Activated CD4-positive, alpha-beta memory T cell treated with anti-CD3 and anti-CD28 coated beads, Interleukin-2, amount 10 ng/mL, durations not matched to agents 7 days and 5 days (primary cell): ENCODE measurements around the gene MSANTD4. TPM values are rescaled to one million over a fixed set of nuclear protein-coding genes. Genes with fewer than 3 reads are reported as not detected.
"Not testable (repeated sequence)": the region's sequence is repeated elsewhere in the genome, so short reads cannot be mapped to it uniquely, and the experiment has no call there.

Source experiments
- CTCF ChIA-PET: fragments of 350-600 bp; sonication (Branson Sonifier 250); formaldehyde crosslinking; loops from one replicate; lab custom pipeline; 2021; ENCODE audit warnings: antibody characterized with exemption, inconsistent platforms; lab: Charles Lee
- POLR2A ChIA-PET: fragments of 350-600 bp; sonication (Branson Sonifier 250); formaldehyde crosslinking; loops from one replicate; lab custom pipeline; 2021; ENCODE audit warnings: antibody characterized with exemption; lab: Charles Lee
- DNase-seq: peaks from one replicate; pipeline ENCODE4 v3.0.0-alpha.2; 2020
- H3K27ac Mint-ChIP-seq: one replicate; pipeline ENCODE4 v1.8.0; 2021; ENCODE audit warnings: mild to moderate bottlenecking, mixed read lengths
- H3K27me3 Mint-ChIP-seq: one replicate; pipeline ENCODE4 v1.8.0; 2021; ENCODE audit warnings: mixed read lengths
- H3K36me3 Mint-ChIP-seq: one replicate; pipeline ENCODE4 v1.8.0; 2021; ENCODE audit warnings: low read depth, mixed read lengths
- H3K4me1 Mint-ChIP-seq: one replicate; pipeline ENCODE4 v1.8.0; 2021; ENCODE audit warnings: mixed read lengths
- H3K4me3 Mint-ChIP-seq: one replicate; pipeline ENCODE4 v1.8.0; 2021; ENCODE audit warnings: mild to moderate bottlenecking, mixed read lengths
- H3K9me3 Mint-ChIP-seq: one replicate; pipeline ENCODE4 v1.8.0; 2021; ENCODE audit warnings: mixed read lengths
- total RNA-seq, 2 experiments: library from RNA; stranded (reverse); gene quantifications; one replicate each; pipeline ENCODE4 v1.2.3, GENCODE V29; 2021

Gene MSANTD4
- total RNA-seq, 2 experiments from 2014 or later, result 14.7 to 16.7 TPM

- H3K9me3 Mint-ChIP-seq, result no peaks in the 10 kb centered on the region
- H3K4me1 Mint-ChIP-seq, result peaks cover 13% of the 10 kb centered on the region
- H3K27me3 Mint-ChIP-seq, result peaks cover 3% of the 10 kb centered on the region
- CTCF ChIA-PET, result interaction anchor here (1.5 kb wide), 1 partner anchor 44 kb away, joined by 4 read pairs; the partner anchor contains the start of genes AASDHPPT and KBTBD3
- POLR2A ChIA-PET, result no interaction called here
- H3K27ac Mint-ChIP-seq, result no peak overlapping the region
- H3K36me3 Mint-ChIP-seq, result no peaks in the 10 kb centered on the region
- no peak for DNase-seq
- no peak overlapping the region for H3K4me3 Mint-ChIP-seq
These were observed 10.8 kb upstream of the MSANTD4 start for GRCh38 chr11:106032861-106033260.

- CTCF ChIA-PET, result interaction anchor here (1.5 kb wide), 1 partner anchor 45 kb away, joined by 4 read pairs; the partner anchor contains the start of genes AASDHPPT and KBTBD3
- Mint-ChIP-seq H3K4me3 (no peak overlapping the region), H3K4me1 (peaks cover 13% of the 10 kb centered on the region), H3K27ac (no peak overlapping the region), H3K36me3 (no peaks in the 10 kb centered on the region), H3K9me3 (peaks cover 2% of the 10 kb centered on the region), H3K27me3 (peaks cover 3% of the 10 kb centered on the region)
- POLR2A ChIA-PET, result no interaction called here
- DNase-seq, result no peak
These were observed 9.9 kb upstream of the MSANTD4 start for GRCh38 chr11:106031936-106032335.

- Mint-ChIP-seq H3K27ac (no peak overlapping the region), H3K4me3 (no peak overlapping the region), H3K4me1 (peaks cover 13% of the 10 kb centered on the region), H3K9me3 (peaks cover 2% of the 10 kb centered on the region), H3K27me3 (peaks cover 3% of the 10 kb centered on the region), H3K36me3 (no peaks in the 10 kb centered on the region)
- DNase-seq, result no peak
- ChIA-PET POLR2A (no interaction called here), CTCF (interaction anchor here (1.0 to 1.2 kb wide), 2 partner anchors 13 to 28 kb away, joined by 3 read pairs; no protein-coding TSS in a partner anchor)
These were observed 9.3 kb upstream of the MSANTD4 start for GRCh38 chr11:106031202-106031810.

- CTCF ChIA-PET, result interaction anchor here (1.0 to 1.2 kb wide), 2 partner anchors 12 to 29 kb away, joined by 3 read pairs; no protein-coding TSS in a partner anchor
- no peak overlapping the region for H3K4me3 Mint-ChIP-seq
- H3K36me3 Mint-ChIP-seq, result no peaks in the 10 kb centered on the region
- peaks cover 2% of the 10 kb centered on the region for H3K9me3 Mint-ChIP-seq
- peaks cover 8% of the 10 kb centered on the region for H3K27me3 Mint-ChIP-seq
- no peak overlapping the region for H3K27ac Mint-ChIP-seq
- peaks cover 13% of the 10 kb centered on the region for H3K4me1 Mint-ChIP-seq
- POLR2A ChIA-PET, result no interaction called here
- DNase-seq, result no peak
These were observed 8.6 kb upstream of the MSANTD4 start for GRCh38 chr11:106030609-106031008.

- peaks cover 21% of the 10 kb centered on the region for H3K36me3 Mint-ChIP-seq
- peak overlapping the region; percentile 71 for H3K27ac Mint-ChIP-seq
- H3K4me1 Mint-ChIP-seq, result peaks cover 39% of the 10 kb centered on the region
- peaks cover 2% of the 10 kb centered on the region for H3K9me3 Mint-ChIP-seq
- H3K4me3 Mint-ChIP-seq, result peak overlapping the region; percentile 87
- DNase-seq, result no peak
- POLR2A ChIA-PET, result interaction anchor here (1.2 to 2.7 kb wide), 2 partner anchors 31 to 54 kb away, joined by 3 to 17 read pairs; partner anchors contain the start of genes AASDHPPT and KBTBD3
- CTCF ChIA-PET, result interaction anchor here (1.6 kb wide), 1 partner anchor 54 kb away, joined by 7 read pairs; the partner anchor contains the start of genes AASDHPPT and KBTBD3
- peaks cover 5% of the 10 kb centered on the region for H3K27me3 Mint-ChIP-seq
These were observed 795 bp upstream of the MSANTD4 start for GRCh38 chr11:106022795-106023275.

- DNase-seq, result no peak
- CTCF ChIA-PET, result no interaction called here
- H3K36me3 Mint-ChIP-seq, result peaks cover 24% of the 10 kb centered on the region
- H3K27me3 Mint-ChIP-seq, result peaks cover 5% of the 10 kb centered on the region
- H3K4me1 Mint-ChIP-seq, result peaks cover 48% of the 10 kb centered on the region
- peak overlapping the region; percentile 60 for H3K27ac Mint-ChIP-seq
- POLR2A ChIA-PET, result no interaction called here
- H3K9me3 Mint-ChIP-seq, result no peaks in the 10 kb centered on the region
- H3K4me3 Mint-ChIP-seq, result peak overlapping the region; percentile 87
These were observed 666 bp downstream of the MSANTD4 start for GRCh38 chr11:106021181-106021966.

GRCh38 chr11:106017093-106017492 is 4.9 kb downstream of the MSANTD4 start:
- no peak for DNase-seq
- Mint-ChIP-seq H3K36me3 (peaks cover 48% of the 10 kb centered on the region), H3K27me3 (no peaks in the 10 kb centered on the region), H3K9me3 (no peaks in the 10 kb centered on the region), H3K4me3 (no peak overlapping the region), H3K4me1 (peaks cover 45% of the 10 kb centered on the region), H3K27ac (no peak overlapping the region)
- CTCF ChIA-PET, result no interaction called here
- POLR2A ChIA-PET, result no interaction called here

- H3K27me3 Mint-ChIP-seq, result no peaks in the 10 kb centered on the region
- H3K36me3 Mint-ChIP-seq, result peaks cover 56% of the 10 kb centered on the region
- no peak overlapping the region for H3K27ac Mint-ChIP-seq
- ChIA-PET CTCF (interaction anchor here (0.7 kb wide), 1 partner anchor 152 kb away, joined by 3 read pairs; no protein-coding TSS in a partner anchor), POLR2A (no interaction called here)
- no peak overlapping the region for H3K4me3 Mint-ChIP-seq
- H3K9me3 Mint-ChIP-seq, result no peaks in the 10 kb centered on the region
- peaks cover 34% of the 10 kb centered on the region for H3K4me1 Mint-ChIP-seq
- DNase-seq, result no peak
These were observed 7.0 kb downstream of the MSANTD4 start for GRCh38 chr11:106015066-106015465.

- ChIA-PET CTCF (no interaction called here), POLR2A (no interaction called here)
- Mint-ChIP-seq H3K4me3 (no peak overlapping the region), H3K36me3 (peaks cover 56% of the 10 kb centered on the region), H3K27ac (no peak overlapping the region), H3K9me3 (peaks cover 2% of the 10 kb centered on the region), H3K27me3 (no peaks in the 10 kb centered on the region), H3K4me1 (peaks cover 29% of the 10 kb centered on the region)
- no peak for DNase-seq
These were observed 7.4 kb downstream of the MSANTD4 start for GRCh38 chr11:106014620-106015019.

- ChIA-PET POLR2A (no interaction called here), CTCF (no interaction called here)
- H3K27ac Mint-ChIP-seq, result no peak overlapping the region
- H3K4me1 Mint-ChIP-seq, result peaks cover 25% of the 10 kb centered on the region
- H3K4me3 Mint-ChIP-seq, result no peak overlapping the region
- no peak for DNase-seq
- no peaks in the 10 kb centered on the region for H3K27me3 Mint-ChIP-seq
- peaks cover 58% of the 10 kb centered on the region for H3K36me3 Mint-ChIP-seq
- peaks cover 4% of the 10 kb centered on the region for H3K9me3 Mint-ChIP-seq
These were observed 8.0 kb downstream of the MSANTD4 start for GRCh38 chr11:106014035-106014434.

GRCh38 chr11:106012744-106013143 is 9.3 kb downstream of the MSANTD4 start:
- ChIA-PET POLR2A (no interaction called here), CTCF (no interaction called here)
- Mint-ChIP-seq H3K27ac (no peak overlapping the region), H3K4me3 (no peak overlapping the region), H3K9me3 (peaks cover 4% of the 10 kb centered on the region), H3K27me3 (no peaks in the 10 kb centered on the region), H3K4me1 (peaks cover 17% of the 10 kb centered on the region), H3K36me3 (peaks cover 67% of the 10 kb centered on the region)
- DNase-seq, result no peak

- ChIA-PET POLR2A (no interaction called here), CTCF (no interaction called here)
- H3K4me3 Mint-ChIP-seq, result no peak overlapping the region
- H3K36me3 Mint-ChIP-seq, result peaks cover 77% of the 10 kb centered on the region
- peaks cover 10% of the 10 kb centered on the region for H3K4me1 Mint-ChIP-seq
- DNase-seq, result no peak
- H3K9me3 Mint-ChIP-seq, result peaks cover 4% of the 10 kb centered on the region
- no peaks in the 10 kb centered on the region for H3K27me3 Mint-ChIP-seq
- H3K27ac Mint-ChIP-seq, result no peak overlapping the region
These were observed 10.6 kb downstream of the MSANTD4 start for GRCh38 chr11:106011481-106011880.

GRCh38 chr11:106003094-106003493 is 18.9 kb downstream of the MSANTD4 start:
- DNase-seq, H3K27ac Mint-ChIP-seq, H3K27me3 Mint-ChIP-seq, H3K9me3 Mint-ChIP-seq, H3K4me1 Mint-ChIP-seq, CTCF ChIA-PET, H3K4me3 Mint-ChIP-seq, POLR2A ChIA-PET: not testable (repeated sequence)
- H3K36me3 Mint-ChIP-seq, result peaks cover 63% of the 10 kb centered on the region
